ENCODE measurements around the gene MDGA2.

MDGA2 gene

DNA sequence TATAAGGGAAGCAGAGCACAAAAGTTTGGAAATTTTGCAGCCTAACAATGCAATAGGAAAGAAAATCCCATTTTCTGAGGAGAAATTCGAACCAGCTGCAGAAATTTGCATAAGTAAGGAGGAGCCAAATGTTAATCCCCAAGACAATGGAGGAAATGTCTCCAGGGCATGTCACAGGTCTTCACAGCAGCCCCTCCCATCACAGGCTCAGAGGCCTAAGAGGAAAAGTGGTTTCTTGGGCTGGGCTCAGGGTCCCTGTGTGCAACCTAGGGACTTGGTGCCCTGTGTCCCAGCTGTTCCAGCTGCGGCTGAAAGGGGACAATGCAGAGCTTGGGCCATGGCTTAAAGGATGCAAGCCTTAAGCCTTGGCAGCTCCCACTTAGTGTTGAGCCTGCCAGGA lies 190.0 kb downstream of the MDGA2 start:
- Mint-ChIP-seq H3K27me3 (no peaks in the 10 kb centered on the region), H3K4me3 (no peak overlapping the region), H3K36me3 (no peaks in the 10 kb centered on the region), H3K27ac (no peak overlapping the region), H3K4me1 (ENCODE audit: low read depth) (no peaks in the 10 kb centered on the region), H3K9me3 (ENCODE audit: low read depth) (peaks cover 9% of the 10 kb centered on the region)

DNA sequence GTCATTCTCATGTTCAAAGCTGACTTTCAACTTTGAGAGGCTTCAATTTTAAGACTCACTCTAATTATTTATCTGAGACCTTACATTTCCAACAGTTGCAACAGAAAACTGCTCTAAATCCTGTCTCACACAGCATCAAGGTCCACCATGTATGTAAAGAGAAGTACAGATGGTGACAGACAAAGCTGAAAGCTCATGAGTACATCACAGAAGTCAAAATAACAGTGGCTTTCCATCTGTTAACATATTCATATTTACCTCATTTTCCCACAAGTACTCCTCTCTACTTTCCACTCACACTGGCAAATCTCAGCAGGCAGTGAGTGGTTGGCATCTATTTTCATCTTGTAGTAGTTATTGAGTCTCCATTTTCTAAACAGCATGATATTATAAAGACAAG lies 192.0 kb downstream of the MDGA2 start:
- Mint-ChIP-seq H3K27ac (no peak overlapping the region), H3K4me3 (no peak overlapping the region), H3K27me3 (no peaks in the 10 kb centered on the region), H3K36me3 (no peaks in the 10 kb centered on the region), H3K4me1 (ENCODE audit: low read depth) (no peaks in the 10 kb centered on the region), H3K9me3 (ENCODE audit: low read depth) (peaks cover 9% of the 10 kb centered on the region)

DNA sequence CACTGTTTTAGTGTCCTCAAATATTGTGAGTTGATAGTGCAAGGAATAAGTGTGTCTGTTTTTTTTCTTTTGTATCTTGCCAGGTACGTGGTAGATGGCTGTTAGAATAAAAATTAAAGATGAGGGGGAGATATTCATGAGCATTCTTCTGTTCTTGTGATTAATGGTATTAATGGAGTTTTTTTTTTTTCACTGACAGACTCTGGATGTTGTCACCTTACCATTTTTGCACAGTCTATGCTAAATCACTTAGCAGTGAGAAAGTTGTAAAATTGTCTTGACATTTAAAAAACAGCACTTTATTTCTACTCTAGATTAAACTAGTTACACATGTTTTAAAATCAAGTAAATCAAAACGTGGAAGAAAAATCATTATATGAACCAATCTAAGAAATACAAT lies 204.3 kb downstream of the MDGA2 start:
- Mint-ChIP-seq H3K9me3 (ENCODE audit: low read depth) (peaks cover 23% of the 10 kb centered on the region), H3K4me1 (ENCODE audit: low read depth) (no peaks in the 10 kb centered on the region), H3K36me3 (no peaks in the 10 kb centered on the region), H3K27me3 (no peaks in the 10 kb centered on the region), H3K4me3 (no peak overlapping the region), H3K27ac (no peak overlapping the region)

DNA sequence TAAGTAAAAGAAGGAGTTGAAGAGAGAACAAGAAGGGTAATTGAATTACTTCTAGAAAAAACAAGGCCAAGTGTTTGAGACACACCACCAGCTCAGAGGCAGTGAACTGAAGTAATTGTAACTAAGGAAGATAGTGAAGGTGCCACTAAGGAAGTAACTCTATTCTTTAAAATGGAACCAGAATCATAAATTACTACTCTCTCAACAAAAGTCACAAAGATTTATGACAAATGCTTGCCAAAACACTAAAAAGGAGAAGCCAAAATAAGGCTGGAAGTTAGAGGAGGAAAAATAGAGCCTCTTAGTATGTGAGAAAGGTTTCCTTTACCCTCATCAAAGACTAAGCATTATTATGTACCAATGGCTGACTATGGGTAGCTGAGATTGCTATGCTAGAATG lies 208.5 kb downstream of the MDGA2 start:
- no peaks in the 10 kb centered on the region for H3K4me1 Mint-ChIP-seq (ENCODE audit: low read depth)
- H3K27me3 Mint-ChIP-seq: no peaks in the 10 kb centered on the region
- peaks cover 16% of the 10 kb centered on the region for H3K9me3 Mint-ChIP-seq (ENCODE audit: low read depth)
- H3K36me3 Mint-ChIP-seq: no peaks in the 10 kb centered on the region
- H3K27ac Mint-ChIP-seq: no peak overlapping the region
- no peak overlapping the region for H3K4me3 Mint-ChIP-seq

DNA sequence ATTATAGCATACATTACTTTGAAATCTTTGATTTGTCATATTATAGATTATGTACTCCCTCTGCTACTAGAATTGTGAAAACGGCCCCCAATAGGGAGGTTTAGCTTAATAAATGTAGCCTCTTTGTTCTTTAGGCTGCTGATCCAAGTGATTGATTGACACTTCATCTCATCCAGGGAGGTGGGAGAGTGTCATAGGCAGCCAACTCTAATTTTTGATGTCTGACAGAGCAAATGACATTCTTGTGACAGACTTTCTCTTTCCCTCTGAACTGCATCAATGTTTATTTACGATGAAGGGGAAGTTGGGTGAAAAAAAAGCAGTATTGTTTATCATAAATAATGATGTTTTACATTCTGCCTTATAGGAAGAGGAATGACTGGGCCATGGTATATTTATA lies 221.4 kb downstream of the MDGA2 start:
- no peak overlapping the region for H3K27ac Mint-ChIP-seq
- peaks cover 3% of the 10 kb centered on the region for H3K9me3 Mint-ChIP-seq (ENCODE audit: low read depth)
- no peaks in the 10 kb centered on the region for H3K4me1 Mint-ChIP-seq (ENCODE audit: low read depth)
- no peaks in the 10 kb centered on the region for H3K27me3 Mint-ChIP-seq
- H3K4me3 Mint-ChIP-seq: no peak overlapping the region
- no peaks in the 10 kb centered on the region for H3K36me3 Mint-ChIP-seq

DNA sequence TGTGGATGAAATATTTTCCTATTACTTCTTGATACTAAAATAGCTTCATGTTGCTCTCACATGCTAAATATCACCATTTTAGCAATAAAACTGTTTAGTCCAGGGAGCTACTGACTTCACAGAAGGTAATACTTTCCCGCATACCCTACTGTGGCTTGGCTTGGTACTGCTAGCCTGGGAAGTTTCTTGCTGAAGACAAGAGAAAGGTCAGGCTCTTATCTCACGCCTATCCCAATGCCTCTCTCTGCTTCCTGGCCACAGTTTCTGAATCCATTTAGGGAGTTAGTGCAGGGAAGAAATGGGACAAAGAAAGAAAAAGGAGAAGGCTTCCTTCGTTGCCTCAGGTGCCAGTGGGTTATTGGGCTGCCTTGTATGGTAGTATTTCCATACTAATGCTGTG lies 228.3 kb downstream of the MDGA2 start:
- Mint-ChIP-seq H3K4me3 (no peak overlapping the region), H3K36me3 (no peaks in the 10 kb centered on the region), H3K27me3 (no peaks in the 10 kb centered on the region), H3K9me3 (ENCODE audit: low read depth) (peaks cover 7% of the 10 kb centered on the region), H3K4me1 (ENCODE audit: low read depth) (no peaks in the 10 kb centered on the region), H3K27ac (no peak overlapping the region)

DNA sequence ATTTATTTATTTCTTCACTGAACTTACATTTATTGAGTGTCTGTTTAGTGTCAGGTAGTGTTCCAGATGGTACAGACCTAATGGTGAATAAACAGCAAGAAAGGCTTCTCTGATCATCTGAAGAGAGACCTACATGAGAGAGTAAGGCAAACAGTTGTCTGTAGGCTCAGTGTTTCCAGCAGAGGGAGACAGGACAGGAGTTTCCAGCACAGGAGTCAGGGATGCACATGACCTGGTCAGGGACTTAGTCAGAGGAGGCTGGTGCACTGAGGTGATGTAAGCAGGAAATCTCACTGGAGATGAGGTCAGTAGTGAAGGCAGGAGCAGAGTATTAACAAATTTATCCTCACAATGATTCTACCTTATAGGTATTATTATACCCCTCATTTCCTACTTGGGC lies 233.2 kb downstream of the MDGA2 start:
- peaks cover 15% of the 10 kb centered on the region for H3K9me3 Mint-ChIP-seq (ENCODE audit: low read depth)

DNA sequence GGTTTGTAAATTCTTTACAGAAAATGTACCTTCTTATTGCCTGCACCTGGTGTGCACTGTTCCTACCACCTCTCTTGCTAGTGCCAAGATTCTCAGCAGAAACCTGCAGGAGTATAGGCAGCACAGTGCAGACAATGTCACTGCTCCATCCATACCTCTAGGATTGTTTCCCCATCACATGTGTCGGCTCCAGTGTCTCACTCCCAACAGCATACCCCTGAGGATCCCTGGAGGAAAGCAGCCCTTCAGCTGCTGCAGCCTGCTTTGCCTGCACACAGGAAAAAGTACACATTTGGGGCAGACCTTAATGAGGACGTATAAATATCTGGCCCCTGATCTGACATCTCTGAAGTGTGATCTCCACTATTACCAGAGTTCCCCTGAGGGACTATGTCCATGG lies 235.5 kb downstream of the MDGA2 start:
- Mint-ChIP-seq H3K4me1 (ENCODE audit: low read depth) (no peaks in the 10 kb centered on the region), H3K27ac (no peak overlapping the region), H3K27me3 (no peaks in the 10 kb centered on the region), H3K9me3 (ENCODE audit: low read depth) (peaks cover 14% of the 10 kb centered on the region), H3K36me3 (no peaks in the 10 kb centered on the region), H3K4me3 (no peak overlapping the region)

More for the DNA sequence above, 233.2 kb downstream of the MDGA2 start:
- H3K27ac Mint-ChIP-seq: no peak overlapping the region
- no peak overlapping the region for H3K4me3 Mint-ChIP-seq
- H3K4me1 Mint-ChIP-seq (ENCODE audit: low read depth): no peaks in the 10 kb centered on the region
- no peaks in the 10 kb centered on the region for H3K27me3 Mint-ChIP-seq
- no peaks in the 10 kb centered on the region for H3K36me3 Mint-ChIP-seq

DNA sequence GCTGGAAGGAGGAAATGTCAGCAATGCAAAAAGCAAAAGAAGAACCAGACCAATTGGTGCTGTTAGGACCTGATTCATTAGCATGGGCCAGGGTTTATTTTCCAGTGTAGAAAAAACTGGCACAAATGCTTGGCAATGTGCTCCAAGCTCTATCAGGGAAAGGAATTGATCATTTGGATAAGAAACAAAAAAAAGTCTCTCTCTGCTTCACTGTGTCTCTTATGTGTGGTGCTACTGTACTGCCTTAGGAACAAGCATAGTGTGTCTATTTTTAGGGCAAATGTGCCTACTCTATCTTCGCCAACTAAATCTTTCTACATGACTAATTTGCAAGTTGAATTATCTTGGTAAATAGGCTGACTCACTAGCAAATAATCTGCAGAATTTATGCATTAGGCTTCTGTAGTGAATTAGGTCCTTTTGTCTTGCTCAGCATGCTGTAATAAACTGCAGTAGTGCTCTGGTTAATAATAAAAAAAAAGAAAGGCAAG lies 236.7 kb downstream of the MDGA2 start:
- H3K27me3 Mint-ChIP-seq: no peaks in the 10 kb centered on the region
- H3K4me1 Mint-ChIP-seq (ENCODE audit: low read depth): no peaks in the 10 kb centered on the region
- no peak overlapping the region for H3K4me3 Mint-ChIP-seq
- H3K9me3 Mint-ChIP-seq (ENCODE audit: low read depth): peaks cover 9% of the 10 kb centered on the region
- no peaks in the 10 kb centered on the region for H3K36me3 Mint-ChIP-seq
- H3K27ac Mint-ChIP-seq: no peak overlapping the region

DNA sequence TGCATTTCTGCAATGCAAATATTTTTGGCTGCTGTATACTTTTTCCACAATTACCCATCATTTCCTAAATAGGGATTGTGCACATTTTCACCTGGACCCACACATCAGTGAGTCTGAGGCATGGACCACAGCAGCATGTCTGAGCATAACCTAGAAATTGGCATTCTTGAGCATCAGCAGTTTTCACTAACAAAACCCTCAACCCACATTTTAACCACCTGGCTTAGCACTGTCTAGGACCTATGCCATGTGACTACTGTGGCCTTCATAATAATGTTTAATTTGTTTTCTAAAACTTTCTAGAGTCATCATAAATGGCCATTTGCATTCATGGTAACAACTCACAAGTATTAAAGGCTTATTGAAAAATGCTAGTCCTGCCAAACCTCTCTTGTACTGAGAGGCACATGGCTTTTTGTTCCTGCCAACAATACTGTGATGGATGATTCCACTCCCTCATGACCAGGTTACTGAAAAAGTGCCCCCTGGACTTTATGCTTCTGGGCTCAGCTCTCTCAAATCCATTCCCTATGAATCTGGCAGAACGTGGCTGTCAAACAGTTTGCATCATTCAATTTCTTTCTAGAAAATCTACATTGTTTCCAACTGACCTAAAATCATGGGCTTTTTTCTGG lies 240.0 kb downstream of the MDGA2 start:
- no peaks in the 10 kb centered on the region for H3K36me3 Mint-ChIP-seq
- H3K9me3 Mint-ChIP-seq (ENCODE audit: low read depth): peaks cover 3% of the 10 kb centered on the region
- H3K27me3 Mint-ChIP-seq: no peaks in the 10 kb centered on the region
- H3K27ac Mint-ChIP-seq: no peak overlapping the region
- no peak overlapping the region for H3K4me3 Mint-ChIP-seq
- no peaks in the 10 kb centered on the region for H3K4me1 Mint-ChIP-seq (ENCODE audit: low read depth)

DNA sequence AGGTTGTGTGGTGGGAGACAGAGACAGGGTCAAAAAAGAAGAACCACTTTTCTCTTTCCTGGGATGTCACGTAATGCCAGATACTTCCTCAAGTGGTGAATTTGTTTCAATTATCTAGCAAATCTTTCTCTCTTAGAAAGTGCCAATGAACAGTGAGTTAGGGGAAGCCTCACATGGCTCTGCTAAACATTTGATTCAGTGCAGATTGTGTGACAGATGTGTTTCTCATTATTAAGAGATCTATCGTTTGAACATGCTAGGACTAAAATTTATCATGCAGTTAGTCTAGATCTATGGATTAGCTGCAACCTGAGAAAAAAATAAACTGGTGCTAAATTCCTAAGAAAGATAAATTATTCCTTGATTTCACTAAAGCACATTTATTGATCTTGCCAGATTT lies 247.8 kb downstream of the MDGA2 start:
- Mint-ChIP-seq H3K27ac (no peak overlapping the region), H3K9me3 (ENCODE audit: low read depth) (no peaks in the 10 kb centered on the region), H3K4me1 (ENCODE audit: low read depth) (no peaks in the 10 kb centered on the region), H3K4me3 (no peak overlapping the region), H3K27me3 (no peaks in the 10 kb centered on the region), H3K36me3 (no peaks in the 10 kb centered on the region)

DNA sequence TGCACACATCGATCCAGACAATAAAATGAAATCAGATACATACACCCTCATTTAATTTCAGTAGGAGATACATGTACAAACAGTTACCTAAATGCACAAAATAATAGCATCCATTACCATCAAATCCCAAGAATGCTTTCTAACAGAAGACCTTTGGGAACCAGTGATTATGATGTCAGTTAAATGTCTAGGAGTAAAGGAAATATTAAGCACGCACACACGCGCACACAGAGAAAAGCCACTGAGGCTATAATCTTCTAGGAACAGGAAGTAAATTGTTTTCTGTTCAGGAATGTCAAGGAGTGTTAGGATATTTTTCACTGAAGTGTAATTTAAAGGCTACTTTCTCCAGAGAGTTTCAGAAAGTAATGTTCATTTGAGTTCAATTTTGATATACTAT lies 250.1 kb downstream of the MDGA2 start:
- H3K9me3 Mint-ChIP-seq (ENCODE audit: low read depth): no peaks in the 10 kb centered on the region
- no peaks in the 10 kb centered on the region for H3K36me3 Mint-ChIP-seq
- H3K4me3 Mint-ChIP-seq: no peak overlapping the region
- H3K27ac Mint-ChIP-seq: no peak overlapping the region
- no peaks in the 10 kb centered on the region for H3K4me1 Mint-ChIP-seq (ENCODE audit: low read depth)
- no peaks in the 10 kb centered on the region for H3K27me3 Mint-ChIP-seq

DNA sequence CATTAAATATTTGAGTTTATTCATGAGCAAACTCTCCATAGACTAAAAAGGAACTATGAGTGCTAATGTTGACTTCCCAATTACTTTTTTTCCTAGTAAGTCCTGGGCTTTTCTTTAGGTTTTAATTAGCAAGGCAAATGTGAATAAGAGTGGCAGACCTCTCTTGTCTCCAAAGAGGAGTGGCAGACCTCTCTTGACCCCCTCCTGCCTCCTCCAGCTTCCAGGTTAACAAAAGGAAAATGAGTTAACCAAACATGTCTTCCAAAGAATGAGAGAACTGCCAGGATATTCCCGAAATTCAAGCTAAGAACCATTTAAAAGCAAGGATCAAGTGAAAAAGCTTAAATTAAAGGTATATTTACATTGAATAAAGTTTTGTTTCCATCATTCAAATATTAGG lies 253.2 kb downstream of the MDGA2 start:
- Mint-ChIP-seq H3K4me1 (ENCODE audit: low read depth) (no peaks in the 10 kb centered on the region), H3K27ac (no peak overlapping the region), H3K9me3 (ENCODE audit: low read depth) (no peaks in the 10 kb centered on the region), H3K36me3 (no peaks in the 10 kb centered on the region), H3K27me3 (no peaks in the 10 kb centered on the region), H3K4me3 (no peak overlapping the region)

DNA sequence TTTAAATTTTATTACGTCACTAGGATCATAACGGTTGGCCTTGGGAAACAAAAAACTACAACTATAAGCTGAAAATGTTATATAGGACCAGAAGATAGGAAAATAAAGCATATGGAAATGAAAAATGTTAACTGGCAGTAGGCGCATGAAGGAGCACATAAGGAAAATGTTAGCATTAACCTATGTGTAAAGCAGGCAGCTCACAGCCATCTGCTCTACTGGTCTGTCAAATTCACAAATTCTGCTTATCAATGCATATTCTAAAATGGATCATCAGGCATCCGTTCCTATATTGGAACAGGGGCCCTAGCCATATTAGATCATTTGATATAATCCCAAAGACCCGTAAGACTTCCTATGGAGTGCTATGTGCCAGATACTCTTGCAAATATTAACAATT lies 263.9 kb downstream of the MDGA2 start:
- no peak overlapping the region for H3K27ac Mint-ChIP-seq
- H3K36me3 Mint-ChIP-seq: no peaks in the 10 kb centered on the region
- no peak overlapping the region for H3K4me3 Mint-ChIP-seq
- H3K9me3 Mint-ChIP-seq (ENCODE audit: low read depth): peaks cover 3% of the 10 kb centered on the region
- H3K27me3 Mint-ChIP-seq: no peaks in the 10 kb centered on the region
- H3K4me1 Mint-ChIP-seq (ENCODE audit: low read depth): no peaks in the 10 kb centered on the region

DNA sequence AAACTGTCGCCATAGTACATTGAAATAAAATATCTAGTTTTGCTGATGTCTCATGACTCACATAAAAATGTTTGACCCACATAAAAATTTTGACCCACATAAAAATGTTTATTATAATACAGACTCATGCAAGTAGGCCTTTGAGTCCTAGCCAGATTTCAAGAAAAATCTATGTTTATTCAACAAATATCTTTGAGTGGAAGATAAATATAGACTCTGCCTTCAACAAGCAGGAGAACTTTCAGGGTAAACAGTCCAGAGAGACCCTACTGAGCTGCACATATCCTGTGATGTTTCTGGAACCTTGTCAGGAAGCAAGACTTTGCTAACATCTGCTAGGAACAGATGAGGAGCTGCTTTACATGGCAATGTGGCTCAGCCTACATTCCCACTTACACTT lies 283.1 kb downstream of the MDGA2 start:
- Mint-ChIP-seq H3K27me3 (no peaks in the 10 kb centered on the region), H3K4me1 (ENCODE audit: low read depth) (no peaks in the 10 kb centered on the region), H3K27ac (no peak overlapping the region), H3K36me3 (no peaks in the 10 kb centered on the region), H3K9me3 (ENCODE audit: low read depth) (peaks cover 8% of the 10 kb centered on the region), H3K4me3 (no peak overlapping the region)

DNA sequence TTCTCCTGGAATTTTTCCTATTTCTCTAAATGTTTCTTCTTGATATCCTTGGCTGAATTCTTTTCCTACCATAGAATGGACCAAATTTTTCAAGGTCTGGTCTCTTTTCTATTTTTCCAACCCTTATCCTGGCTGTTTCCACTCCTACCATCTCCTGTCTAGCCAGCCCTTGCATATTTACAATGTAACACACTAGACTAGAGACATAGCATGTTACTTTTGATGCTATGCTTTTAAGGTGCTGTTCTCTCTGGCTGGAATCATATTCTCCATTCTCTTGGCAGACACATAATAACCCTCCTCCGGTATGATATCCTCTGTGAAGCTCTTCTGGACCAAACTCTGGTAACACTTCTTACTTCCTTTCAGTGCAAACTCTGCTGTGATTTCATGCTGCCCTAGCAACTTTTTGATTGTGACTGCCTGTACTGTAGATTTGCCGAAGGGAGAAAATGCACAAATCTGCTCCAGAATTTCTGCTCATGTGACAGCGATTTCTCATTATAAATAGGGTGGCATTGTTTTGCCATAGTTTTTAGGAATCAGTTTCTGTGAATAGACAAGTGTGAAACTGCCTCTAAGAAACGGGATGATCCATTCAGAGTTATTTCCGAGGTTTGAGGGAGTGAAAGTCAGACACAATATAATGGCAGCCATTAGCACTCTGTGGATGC lies 284.4 kb downstream of the MDGA2 start:
- Mint-ChIP-seq H3K36me3 (no peaks in the 10 kb centered on the region), H3K4me1 (ENCODE audit: low read depth) (no peaks in the 10 kb centered on the region), H3K9me3 (ENCODE audit: low read depth) (peaks cover 4% of the 10 kb centered on the region), H3K27me3 (no peaks in the 10 kb centered on the region), H3K4me3 (no peak overlapping the region), H3K27ac (no peak overlapping the region)

Data from activated naive CD8-positive, alpha-beta T cell (primary cell).